ENCODE data around the gene ODAPH. TPM values are rescaled to one million over a fixed set of nuclear protein-coding genes. Genes with fewer than 3 reads are reported as not detected.

The ODAPH gene
- total and polyA plus RNA-seq, 8 donors: 0.31 to 0.71 (median 0.54) TPM; not detected in 5

DNA sequence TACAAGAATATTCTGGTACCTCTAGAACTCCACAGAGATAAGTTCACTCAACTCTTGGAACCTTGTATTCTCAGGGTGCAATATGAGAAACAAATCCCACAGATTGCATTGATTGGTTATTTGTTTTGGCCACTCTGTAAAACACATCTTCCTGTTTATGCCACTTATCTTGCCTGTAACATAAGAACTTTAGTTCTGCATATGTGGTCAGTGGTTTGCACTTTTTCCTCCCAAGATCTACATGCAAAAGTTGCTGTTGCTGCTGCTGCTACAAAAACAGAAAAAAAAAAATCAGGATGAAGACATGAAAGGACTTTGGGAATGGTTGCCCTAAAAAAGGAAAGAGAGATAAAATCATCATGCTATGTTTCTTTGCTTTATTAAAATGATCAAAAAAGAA lies 9.6 kb downstream of the ODAPH start:
- no peaks in the 10 kb centered on the region for H3K4me1 ChIP-seq
- TF ChIP-seq, protein P1, sequence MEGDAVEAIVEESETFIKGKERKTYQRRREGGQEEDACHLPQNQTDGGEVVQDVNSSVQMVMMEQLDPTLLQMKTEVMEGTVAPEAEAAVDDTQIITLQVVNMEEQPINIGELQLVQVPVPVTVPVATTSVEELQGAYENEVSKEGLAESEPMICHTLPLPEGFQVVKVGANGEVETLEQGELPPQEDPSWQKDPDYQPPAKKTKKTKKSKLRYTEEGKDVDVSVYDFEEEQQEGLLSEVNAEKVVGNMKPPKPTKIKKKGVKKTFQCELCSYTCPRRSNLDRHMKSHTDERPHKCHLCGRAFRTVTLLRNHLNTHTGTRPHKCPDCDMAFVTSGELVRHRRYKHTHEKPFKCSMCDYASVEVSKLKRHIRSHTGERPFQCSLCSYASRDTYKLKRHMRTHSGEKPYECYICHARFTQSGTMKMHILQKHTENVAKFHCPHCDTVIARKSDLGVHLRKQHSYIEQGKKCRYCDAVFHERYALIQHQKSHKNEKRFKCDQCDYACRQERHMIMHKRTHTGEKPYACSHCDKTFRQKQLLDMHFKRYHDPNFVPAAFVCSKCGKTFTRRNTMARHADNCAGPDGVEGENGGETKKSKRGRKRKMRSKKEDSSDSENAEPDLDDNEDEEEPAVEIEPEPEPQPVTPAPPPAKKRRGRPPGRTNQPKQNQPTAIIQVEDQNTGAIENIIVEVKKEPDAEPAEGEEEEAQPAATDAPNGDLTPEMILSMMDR (IDR thresholded peaks at IDR 0.05): no peak
- no peak overlapping the region for H3K27ac ChIP-seq
- H3K4me3 ChIP-seq: no peak overlapping the region
- H3K9me3 ChIP-seq: no peaks in the 10 kb centered on the region
- no peaks in the 10 kb centered on the region for H3K27me3 ChIP-seq
- DNase-seq (no peak), ATAC-seq (no peak)
- H3K36me3 ChIP-seq: no peaks in the 10 kb centered on the region
- intact Hi-C loops (cut with DNase I): no loop called here

GRCh38 chr4:75566911-75567310 lies 11.0 kb downstream of the ODAPH start:
- intact Hi-C loops (cut with DNase I): no loop called here
- Histone ChIP-seq H3K36me3 (no peaks in the 10 kb centered on the region), H3K9me3 (no peaks in the 10 kb centered on the region), H3K27me3 (no peaks in the 10 kb centered on the region), H3K27ac (no peak overlapping the region), H3K4me1 (no peaks in the 10 kb centered on the region), H3K4me3 (no peak overlapping the region)
- ATAC-seq (no peak), DNase-seq (no peak)
- TF ChIP-seq, protein P1 (IDR thresholded peaks at IDR 0.05): no peak

GRCh38 chr4:75567725-75568124 lies 11.9 kb downstream of the ODAPH start:
- intact Hi-C loops (cut with DNase I): no loop called here
- H3K36me3 ChIP-seq: no peaks in the 10 kb centered on the region
- ATAC-seq (no peak), DNase-seq (no peak)
- H3K27me3 ChIP-seq: no peaks in the 10 kb centered on the region
- no peaks in the 10 kb centered on the region for H3K4me1 ChIP-seq
- no peak overlapping the region for H3K27ac ChIP-seq
- TF ChIP-seq, protein P1 (IDR thresholded peaks at IDR 0.05): no peak
- H3K4me3 ChIP-seq: no peak overlapping the region
- H3K9me3 ChIP-seq: no peaks in the 10 kb centered on the region

- Histone ChIP-seq H3K4me3 (no peak overlapping the region), H3K27me3 (no peaks in the 10 kb centered on the region), H3K36me3 (no peaks in the 10 kb centered on the region), H3K27ac (no peak overlapping the region), H3K9me3 (no peaks in the 10 kb centered on the region), H3K4me1 (no peaks in the 10 kb centered on the region)
- intact Hi-C loops (cut with DNase I): no loop called here
- DNase-seq: no peak
- ATAC-seq: no peak
- TF ChIP-seq, protein P1 (IDR thresholded peaks at IDR 0.05): no peak
Observed at GRCh38 chr4:75584067-75584466, 28.2 kb downstream of the ODAPH start.

- no peaks in the 10 kb centered on the region for H3K36me3 ChIP-seq
- DNase-seq: no peak
- H3K27me3 ChIP-seq: no peaks in the 10 kb centered on the region
- no peak for ATAC-seq
- no peak overlapping the region for H3K4me3 ChIP-seq
- intact Hi-C loops (cut with DNase I): no loop called here
- no peaks in the 10 kb centered on the region for H3K9me3 ChIP-seq
- no peaks in the 10 kb centered on the region for H3K4me1 ChIP-seq
- TF ChIP-seq, protein P1 (IDR thresholded peaks at IDR 0.05): no peak
- H3K27ac ChIP-seq: no peak overlapping the region
Observed at GRCh38 chr4:75593393-75593792, 37.5 kb downstream of the ODAPH start.
